HG03520 (cell line): ENCODE results near the gene MELTF.

ENCODE experiments used
- ATAC-seq: cut with Tn5 transposase; IDR thresholded peaks from one replicate; pipeline ENCODE4 v1.9.1; 2021; ENCODE audit warnings: mild to moderate bottlenecking, moderate library complexity; ENCODE audit not compliant: unreplicated experiment

MELTF gene

DNA sequence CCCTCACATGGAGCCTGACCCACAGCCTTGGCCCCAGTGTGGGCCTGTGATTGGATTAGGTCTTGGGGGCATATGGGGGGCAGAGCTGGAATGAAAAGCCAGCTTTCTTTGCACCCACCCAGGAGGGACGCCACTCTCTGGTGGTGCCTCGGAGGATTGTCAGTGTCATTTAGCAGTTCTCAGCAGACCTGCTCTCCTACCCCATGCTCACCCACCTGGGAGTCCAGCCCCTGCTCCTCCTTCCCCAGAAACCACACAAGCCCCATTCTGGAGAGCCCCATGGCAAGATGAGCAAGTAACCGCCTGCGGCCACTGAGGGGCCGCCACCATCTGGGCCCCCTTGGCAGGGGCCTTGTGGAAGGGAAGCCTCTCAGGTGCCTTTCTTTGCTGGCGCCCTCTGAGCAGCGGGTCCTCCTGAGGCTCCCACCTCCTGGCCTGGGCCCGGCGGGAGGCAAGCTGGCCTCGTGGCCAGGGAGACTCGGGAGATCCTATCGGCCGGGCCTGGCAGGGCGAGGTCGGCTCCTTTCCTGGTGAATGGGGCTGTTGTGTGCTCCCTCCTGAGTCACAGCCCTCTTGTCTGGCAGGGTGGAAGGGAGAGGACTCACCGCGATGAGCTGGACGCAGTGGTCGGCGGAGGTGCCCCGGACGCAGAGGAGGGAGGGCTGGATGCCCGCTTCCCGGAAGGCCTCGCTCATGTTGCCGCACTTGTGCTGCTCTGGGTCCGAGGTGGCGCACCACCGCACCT lies 2.3 kb downstream of the MELTF start:
- no peak for ATAC-seq

DNA sequence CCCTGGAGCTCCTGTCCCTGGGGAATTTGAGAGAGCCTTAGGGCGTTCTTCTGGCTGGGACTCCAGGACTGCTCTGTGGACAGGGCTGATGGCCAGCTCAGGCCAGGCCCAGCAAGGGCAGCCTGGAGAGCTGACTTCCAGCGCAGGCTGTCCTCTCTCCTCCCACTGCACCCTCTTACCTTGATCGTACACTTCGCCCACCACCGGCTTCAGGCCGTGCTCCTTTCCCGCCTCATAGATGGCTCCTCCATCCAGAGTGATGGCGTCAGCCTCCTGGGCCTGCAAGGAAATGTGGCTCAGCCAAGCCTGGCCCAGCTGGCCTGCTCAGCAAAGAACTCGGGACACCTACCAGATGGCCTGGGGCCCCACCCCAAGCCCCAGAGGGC lies 3.1 kb downstream of the MELTF start:
- ATAC-seq, result no peak

DNA sequence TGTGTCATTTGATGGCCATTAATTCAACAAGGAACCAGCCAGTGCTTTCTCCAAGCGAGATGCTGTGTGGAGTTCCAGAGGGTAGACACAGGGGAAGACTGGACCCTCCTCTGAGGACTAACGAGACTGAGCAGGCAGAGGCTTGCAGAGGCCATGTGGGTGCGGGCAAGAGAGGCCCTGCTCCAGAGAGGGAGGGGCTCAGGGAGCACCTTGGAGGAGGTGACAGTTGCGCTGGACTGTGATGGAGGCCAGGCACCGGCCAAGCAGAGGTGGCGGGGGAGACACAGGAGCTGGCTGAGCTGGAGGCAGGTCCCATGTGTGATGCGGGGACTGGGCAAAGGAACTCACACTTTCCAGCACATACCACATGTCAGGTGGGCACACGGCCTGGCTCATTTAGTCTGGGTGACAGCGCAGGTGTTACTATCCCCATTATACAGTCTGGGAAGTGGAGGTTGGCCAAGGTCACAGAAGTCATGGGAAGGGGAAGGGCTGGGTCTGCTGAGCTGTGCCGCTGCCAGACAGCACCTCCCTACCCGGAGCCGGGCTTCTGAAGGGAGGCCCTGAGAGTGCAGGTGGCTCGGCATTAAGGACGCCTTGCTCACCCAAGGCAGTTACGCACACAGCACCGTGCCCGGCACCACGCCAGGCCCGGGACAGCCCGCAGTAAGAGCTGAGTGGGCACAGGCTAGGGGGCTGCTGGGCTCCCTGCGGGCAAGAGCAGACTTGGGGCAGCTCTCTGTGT lies 3.7 kb downstream of the MELTF start:
- no peak for ATAC-seq

DNA sequence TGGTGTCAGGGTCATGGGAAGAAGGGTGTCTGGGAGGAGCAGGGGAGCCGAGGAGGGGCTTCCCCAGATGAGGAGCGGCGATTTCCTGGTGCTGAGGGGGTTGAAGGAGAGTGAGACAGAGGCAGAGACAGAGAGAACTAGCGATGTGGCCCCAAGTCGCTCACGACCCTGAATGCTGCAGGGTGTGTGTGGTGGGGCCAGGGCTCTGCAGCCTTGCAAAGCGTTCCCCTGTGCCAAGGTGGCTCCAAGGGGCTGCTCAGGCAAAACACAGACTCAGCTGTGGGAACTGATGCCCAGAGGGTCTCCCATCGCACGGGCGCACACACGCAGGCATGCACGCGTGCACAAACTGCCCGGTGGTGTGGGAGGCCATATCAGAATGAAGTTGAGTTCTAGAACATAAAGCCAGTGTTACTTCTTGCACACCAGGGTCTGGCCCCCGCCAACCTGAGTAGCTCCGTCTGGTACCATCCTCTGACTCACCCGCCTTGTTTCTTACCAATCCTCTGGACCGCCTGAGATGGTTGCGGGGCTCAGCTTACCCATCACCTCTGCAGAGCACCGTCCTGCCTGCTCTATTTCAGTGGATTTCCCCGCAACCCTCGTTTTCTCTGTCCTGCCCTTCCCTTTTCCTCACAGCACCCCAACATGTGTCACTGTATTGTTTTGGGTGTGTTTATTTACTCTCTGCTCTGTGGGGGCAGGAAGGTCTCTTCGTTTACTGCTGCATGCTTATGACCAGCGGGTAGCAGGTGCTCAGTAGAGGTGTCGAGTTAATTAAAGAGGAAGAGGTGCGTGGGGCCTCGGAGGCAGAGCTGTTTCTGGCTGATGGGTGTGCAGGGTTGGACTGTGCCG lies 4.5 kb downstream of the MELTF start:
- ATAC-seq, result no peak

DNA sequence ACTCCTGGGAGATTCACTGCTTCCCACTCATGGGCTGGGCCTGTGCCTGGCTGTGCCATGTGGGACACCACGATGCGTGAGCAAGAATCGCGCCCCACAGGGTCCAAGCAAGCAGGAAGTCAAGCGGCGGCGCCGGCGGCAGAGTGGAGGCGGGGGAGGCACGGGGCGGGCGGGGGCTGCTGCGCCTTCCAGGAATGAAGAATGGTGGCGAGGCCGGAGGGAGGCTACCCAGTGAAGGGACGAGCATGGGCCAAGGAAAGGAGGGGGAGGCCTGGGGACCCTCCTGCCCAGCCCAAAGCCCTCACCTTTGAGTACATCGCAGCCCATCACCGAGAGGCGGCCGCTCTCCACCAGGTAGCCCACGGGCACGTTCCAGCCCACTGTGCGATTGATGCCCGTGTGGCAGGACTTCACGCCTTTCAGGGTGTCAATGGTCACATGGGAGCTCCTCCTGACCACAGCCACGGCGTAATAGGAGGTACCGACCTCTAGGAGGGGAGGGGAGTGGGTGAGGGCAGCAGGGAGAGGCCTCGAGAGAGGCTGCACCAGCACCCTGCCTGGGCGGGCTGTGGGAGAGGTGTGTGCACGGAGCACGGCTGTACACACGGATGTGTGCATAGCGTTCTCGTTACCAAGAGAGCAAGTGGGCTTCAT lies 5.5 kb downstream of the MELTF start:
- ATAC-seq, result no peak

DNA sequence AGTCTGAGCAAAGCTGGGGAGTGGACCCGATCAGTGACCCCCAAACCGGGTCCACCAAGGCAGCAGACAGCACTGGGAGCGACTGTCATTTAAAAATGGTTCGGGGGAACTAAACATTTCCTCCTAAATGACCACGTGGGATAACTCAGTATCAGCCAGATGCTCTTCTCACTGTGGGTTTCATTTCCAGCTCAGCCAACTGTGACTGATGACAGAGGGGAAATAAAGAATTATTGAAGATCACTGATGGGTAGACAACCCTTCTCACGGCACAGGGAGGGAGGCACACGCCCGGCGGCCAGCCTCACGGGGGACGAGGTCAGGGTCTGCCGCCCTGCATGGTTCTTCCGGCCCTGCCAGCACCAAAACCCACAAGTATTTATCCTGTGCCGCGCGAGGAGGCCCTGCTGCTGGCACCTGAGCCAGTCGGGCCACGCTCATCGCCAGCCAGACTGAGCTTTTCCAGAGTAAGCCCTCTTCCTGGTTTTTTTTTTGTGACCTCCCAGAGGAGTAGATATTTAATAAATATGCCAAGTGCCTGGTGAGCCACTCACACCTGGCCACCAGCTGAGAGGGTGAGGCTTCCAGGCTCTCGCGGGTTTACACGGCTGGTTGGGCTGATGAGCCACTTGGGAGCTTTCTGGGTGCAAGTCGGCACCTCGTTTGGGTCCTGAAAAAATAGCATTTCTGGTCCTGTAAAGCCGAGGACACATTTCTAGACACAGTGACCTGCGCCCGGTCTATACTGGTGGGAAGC lies 6.2 kb downstream of the MELTF start:
- no peak for ATAC-seq

DNA sequence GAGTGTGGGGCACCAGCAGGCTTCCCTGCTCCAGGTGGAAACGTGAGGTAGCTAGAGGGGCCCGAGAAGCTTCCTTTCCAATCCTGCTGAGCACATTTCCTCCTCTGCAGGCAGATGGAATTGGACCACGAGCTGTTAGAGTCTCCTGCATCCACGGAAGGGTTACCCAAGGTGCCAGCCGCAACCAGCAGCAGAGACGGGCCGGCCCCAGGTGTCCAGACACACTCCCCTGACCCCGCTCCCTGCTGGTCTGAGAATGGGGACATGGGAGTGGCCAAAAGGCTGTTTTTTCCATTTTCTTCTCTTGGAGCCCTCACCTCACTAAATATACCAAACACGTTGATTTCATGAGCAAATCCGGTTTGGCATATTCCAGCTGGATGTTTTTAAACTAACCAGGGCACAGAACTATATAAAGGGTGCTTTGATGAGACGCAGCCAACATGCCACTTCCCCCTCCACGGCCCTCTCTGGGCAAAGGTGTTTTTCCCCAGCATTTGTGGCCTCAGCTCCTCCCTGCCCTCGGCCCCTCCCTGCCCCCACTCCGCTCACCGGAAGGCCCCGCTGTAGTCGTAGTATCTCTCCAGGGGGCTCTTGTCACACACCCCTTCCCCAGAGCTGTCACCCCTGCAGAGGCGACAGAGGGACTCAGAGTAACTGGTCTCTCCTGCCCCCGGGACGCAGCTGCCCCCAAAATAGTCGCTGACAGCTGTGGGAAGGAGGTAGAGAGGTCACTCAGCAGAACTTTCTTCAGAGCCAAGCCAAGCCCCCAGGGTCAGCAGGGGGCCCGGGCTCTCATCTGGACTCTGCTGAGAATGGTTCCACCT lies 7.0 kb downstream of the MELTF start:
- ATAC-seq, result no peak

DNA sequence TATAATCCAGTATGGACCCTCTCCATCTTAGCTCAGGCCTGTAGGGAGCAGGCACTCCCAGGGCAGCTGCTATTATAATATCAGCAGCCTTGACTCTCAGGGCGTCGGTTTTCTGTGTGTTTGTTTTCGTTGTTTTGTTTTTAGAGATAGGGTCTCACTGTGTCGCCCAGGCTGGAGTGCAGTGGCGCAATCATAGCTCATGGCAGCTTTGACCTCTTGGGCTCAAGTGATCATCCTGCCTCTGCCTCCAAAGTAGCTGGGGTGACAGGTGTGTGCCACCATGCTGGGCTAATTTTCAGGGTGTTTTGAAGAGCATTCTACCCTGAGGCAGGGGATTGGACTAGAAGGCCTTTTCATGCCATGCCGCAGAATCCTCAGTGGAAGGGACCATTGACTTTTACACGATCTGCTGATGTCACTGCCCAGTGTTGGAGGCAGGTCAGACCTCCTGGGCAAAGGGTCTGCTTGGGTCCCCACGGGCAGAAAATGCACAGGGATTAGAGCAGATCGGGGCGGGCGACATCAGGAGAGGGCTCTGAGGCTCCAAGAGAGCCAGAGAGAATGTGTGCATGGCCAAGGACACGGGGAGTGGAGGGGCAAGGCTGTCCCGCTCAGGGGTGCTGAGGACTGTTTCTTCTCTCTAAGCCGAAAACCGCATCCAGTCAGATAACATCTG lies 7.8 kb downstream of the MELTF start:
- ATAC-seq, result no peak

DNA sequence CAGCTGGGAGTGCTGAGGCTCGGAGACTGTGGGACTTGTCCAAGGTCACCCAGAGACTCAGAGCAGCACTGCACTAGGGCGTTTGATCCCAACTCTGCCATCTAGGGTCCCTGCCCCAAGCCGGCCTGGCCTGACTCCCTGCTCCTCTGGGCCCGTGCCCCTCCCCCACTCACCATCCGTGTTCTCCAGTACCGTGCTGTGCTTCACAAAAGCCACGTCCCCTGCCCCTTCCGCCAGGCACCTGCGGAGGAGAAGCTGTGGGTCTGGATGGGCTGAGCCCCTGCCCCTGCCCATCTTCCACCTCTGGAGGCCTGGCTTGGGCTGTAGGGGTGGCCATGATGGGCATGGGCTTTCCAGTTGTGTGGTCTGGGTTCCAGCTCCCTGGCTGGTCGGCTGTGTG lies 8.4 kb downstream of the MELTF start:
- no peak for ATAC-seq

DNA sequence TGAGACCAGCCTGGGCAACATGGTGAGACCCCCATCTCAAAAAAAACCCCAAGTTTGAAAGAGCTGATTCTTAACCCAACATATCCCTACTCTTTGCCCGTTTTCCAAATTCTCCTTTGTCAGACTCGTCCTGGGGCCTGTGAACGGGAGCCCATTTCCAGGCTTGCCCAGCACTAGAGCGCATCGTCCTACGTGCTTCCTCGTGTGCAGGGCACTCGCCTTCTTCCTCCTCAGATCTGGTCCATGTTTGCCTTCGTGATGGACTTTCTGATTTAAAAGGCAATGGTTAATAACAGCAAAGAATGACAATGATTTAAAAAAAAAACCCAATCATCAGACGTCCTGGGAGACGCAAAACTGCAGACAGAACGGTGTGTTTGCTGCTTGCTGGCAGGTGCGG lies 10.1 kb downstream of the MELTF start:
- no peak for ATAC-seq

DNA sequence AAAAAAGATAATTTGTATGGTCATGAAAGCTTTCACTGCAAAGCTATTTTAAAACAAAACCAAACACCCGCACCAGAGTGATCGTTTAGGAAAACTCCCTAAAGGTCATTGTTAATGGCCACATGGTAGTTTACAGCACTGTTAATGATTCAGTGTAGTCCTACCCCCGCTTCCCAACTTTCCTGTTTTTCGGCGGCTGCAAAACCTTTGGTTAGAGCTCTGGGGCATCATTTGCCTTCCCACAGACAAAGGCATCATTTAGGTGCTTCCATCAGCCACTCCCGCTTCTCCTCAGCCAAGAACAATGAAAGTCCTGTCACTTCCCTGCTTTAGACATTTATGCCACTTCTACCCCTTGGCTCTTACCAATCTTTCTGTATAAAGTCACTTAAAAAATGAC lies 10.6 kb downstream of the MELTF start:
- no peak for ATAC-seq

DNA sequence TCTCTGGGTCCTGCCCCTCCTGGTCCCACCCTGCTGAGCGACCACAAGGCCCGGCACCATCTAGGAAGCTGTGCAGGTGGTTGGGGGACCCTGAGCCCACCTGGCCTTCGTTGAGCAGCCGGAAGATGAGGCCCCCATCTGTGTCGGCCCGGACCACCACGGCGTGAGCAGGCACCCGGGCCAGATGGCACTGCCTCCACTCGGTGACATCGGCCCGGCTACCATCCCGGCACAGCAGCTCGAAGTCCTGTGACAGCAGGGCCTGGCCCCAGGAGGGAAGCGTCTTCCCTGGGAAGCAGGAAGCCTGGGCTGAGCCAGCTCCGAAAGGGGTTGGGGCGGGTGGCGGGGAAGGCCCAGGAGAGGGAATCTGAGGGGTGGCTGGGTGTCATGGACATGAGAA lies 12.6 kb downstream of the MELTF start:
- no peak for ATAC-seq

DNA sequence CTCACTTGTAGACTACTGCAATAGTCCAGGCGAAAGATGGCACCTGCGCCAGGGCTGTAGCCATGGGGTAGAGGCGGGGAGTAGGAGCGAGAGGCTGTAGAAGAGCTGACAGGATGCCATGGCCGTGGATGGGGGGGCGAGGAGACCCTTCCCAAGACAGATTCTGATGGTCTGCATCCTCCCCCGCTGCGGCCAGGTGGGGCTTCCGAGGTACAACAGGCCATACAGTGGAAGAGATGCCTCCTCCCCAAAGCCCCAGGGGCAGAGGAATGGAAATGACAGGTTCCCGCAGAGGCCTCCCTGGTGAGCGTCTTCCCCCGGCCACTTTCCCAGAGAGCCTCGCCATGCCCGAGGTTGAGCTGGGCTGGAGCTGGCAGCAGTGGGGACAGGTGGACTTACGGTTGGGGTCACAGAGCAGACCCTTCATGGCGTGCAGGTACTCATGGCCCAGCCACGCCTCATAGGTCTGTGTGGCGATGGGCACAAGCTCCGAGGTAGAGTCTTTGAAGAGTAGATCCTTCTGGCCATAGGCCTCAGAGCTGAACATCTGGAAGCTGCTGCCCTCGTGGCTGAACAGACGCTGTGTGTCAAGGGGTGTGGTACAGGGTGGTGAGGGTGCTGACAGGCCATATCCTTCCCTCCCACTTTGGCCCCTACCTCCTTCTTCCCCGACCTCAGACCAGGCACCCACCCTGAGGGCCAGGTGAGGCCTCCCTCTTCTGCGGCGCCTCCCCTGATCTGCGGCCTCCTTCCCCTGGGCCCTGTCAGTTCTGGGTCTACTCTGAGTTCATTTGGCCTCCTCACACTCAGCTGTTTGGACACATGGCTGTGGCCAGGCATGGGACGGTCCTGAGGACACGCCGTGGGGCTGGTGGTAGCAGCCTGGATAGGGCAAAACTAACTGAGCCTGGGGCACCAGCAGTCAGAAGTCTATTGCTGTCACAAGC lies 13.6 kb downstream of the MELTF start:
- ATAC-seq, result no peak

DNA sequence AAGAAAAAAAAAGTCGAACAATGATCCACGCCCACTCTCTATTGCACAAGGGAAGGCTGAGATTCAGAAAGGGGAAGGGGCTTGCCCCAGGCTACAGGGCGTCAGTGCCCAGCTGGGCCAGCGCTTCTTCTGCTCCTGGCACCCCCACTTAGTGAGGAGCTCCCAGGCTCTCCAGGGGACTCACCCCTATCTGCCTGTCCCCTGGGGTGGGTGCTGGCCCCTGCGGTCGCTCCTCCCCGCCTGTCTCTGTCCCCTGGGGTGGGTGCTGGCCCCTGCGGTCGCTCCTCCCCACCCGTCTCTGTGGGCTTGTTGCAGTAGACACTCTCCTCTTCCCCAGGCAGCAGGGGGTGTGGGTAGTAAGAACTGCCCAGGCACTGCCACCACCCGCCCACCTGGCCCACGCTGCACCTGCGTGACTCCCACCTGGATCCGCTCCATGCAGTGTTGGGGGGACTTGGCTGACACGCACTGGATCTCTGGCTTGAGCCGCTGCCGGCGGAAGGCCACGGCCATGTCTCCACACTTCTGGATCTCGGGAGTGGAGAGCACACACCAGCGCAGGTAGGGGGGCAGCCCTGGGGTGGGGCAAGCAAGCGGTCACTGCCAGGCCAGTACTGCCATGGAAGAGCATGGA lies 14.6 kb downstream of the MELTF start:
- no peak for ATAC-seq

DNA sequence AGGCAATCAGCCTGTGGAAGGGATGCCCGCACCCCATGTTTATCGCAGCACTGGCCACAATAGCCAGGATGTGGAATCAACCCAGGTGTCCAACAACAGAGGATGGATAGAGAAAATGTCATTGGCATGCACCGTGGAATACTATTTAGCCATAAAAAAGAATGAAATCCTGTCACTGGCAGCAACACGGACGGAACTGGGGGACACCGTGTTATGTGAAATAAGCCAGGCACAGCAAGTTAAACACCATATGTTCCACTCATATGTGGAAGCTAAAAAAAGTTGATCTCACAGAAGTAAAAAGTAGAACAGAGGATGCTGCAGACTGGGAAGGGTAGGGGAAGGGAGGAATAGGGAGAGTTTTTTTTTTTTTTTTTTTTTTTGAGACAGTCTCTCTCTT lies 15.6 kb downstream of the MELTF start:
- no peak for ATAC-seq

DNA sequence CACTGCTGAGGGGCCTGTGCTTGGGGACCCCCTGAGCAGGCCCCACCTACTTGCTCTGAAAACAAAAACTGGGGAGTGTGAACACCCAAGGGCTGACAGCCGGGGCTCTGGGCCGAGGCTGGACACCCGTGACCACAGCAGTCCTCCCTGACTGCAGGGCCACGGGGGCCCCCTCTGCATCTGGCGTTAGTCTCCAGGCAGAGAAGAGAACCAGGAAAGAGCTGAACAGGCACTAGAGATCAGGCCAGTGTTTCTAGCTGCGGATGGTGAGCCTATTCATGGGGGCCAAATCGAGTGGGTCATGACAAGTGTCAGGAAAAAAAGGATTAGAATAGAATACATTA lies 17.1 kb downstream of the MELTF start:
- ATAC-seq, result no peak

DNA sequence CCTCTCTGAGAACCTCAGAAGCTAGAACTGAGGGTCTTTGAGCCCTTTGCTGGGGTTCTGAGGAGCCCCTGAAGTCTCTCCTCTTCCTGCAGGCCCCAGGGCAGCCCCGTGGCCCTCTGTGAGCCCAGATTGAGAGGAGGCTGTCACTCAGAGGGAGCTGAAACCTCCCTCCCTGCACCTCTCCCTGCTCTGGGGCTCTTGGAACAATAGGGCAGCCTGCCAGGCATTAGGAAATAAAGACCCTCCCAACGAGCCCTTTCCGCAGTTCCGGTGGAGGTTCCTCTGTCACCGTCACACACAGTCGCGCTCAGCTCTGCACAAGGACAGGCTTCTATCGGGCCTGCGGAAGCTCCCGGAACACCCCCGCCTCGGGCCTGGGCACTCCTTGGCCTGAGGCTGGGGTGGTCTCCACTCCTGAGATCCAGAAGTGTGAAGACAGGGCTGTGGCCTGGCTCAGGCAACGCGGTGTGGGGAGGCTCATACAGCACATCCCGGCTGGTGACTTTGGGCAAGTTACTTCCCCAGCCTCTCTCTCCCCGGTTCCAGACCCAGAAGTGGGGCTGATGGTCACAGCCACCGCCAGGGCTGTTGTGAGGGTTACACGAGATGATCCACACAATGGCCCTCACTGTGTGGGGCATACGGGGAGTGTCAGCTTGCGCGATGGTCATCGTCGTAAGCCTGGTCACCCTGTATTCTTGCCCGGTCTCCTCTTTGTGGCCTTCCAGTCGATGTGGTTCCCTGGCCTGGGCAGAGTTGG lies 17.7 kb downstream of the MELTF start:
- no peak for ATAC-seq
